GM18861 (cell line): ENCODE data around the gene POLR2E.
"Not testable (repeated sequence)": the region's sequence is repeated elsewhere in the genome, so short reads cannot be mapped to it uniquely, and the experiment has no call there.

Experiments
- ATAC-seq: cut with Tn5 transposase; IDR thresholded peaks from one replicate; pipeline ENCODE4 v1.9.1; 2021; ENCODE audit not compliant: unreplicated experiment

Gene POLR2E

DNA sequence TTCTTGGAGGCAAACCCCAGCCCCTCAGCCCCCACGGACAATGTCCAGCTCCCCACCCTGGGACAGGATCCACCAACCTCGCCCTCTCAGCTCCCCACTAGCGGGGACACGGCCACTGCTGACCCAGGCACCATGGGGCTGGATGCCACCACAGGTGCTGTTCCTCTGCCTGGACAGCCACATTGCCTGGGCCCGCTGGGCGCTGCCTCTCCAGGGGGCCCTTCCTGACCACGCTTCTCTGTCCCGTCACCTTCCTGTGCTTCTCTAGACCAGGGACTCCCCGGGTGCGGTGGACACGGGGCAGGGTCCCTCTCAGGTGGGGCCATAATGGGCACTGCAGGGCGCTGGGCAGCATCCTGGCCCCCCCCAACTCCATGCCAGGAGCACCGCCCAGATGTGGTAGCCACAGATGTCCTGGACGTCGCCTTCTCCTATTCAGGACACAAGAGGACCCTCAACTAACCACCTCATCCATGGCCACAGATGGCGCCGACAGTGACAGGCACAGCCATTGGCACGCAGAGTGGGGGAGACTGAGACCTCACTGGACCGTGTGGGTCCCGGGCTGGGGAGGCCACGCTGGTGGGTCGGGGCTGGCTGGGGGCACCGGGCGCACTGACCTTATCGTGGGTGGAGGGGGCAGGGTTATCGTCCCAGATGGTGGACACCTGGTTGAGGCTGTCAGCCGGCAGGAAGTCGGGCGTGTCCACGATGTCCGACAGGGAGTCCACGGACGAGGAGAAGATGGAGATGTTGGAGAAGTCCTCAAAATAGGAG, 32.0 kb upstream of the POLR2E start:
- no peak for ATAC-seq

DNA sequence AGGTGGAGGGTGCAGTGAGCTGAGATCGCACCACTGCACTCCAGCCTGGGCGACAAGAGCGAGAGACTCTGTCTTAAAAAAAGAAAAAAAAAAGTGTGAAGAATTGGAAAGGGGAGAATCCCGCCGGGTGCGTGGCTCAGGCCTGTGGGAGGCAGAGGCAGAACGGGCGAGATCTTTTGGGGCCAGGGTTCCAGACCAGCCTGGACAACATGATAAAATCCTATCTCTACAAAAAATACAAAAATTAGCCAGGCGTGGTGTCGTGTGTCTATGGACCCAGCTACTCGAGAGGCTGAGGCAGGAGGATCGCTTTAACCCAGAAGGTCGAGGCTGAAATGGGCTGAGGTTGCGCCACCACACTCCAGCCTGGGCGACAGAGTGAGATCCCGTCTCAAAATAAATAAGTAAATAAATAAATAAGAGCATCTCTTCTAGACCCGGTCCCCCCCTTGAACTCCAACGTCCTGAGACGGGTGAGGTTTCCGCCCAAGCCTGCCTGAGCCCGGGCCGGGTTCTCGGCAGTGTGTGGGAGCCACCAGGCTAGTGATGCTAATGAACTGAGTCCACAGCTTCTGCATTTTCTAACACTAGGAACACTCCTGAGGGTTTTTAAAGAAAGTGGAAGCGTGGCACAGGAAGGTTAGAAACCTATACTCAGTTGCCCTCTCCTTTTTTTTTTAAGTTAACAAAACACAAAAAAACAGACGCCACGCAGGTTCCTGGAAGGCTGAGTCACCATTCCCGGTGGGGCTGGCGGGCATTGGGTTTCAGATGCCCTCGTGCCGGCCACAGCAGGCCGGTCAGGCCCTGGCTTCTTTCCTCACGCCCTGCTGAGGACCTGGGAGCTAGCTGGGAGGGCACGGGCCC, 30.7 kb upstream of the POLR2E start:
- ATAC-seq: no peak

DNA sequence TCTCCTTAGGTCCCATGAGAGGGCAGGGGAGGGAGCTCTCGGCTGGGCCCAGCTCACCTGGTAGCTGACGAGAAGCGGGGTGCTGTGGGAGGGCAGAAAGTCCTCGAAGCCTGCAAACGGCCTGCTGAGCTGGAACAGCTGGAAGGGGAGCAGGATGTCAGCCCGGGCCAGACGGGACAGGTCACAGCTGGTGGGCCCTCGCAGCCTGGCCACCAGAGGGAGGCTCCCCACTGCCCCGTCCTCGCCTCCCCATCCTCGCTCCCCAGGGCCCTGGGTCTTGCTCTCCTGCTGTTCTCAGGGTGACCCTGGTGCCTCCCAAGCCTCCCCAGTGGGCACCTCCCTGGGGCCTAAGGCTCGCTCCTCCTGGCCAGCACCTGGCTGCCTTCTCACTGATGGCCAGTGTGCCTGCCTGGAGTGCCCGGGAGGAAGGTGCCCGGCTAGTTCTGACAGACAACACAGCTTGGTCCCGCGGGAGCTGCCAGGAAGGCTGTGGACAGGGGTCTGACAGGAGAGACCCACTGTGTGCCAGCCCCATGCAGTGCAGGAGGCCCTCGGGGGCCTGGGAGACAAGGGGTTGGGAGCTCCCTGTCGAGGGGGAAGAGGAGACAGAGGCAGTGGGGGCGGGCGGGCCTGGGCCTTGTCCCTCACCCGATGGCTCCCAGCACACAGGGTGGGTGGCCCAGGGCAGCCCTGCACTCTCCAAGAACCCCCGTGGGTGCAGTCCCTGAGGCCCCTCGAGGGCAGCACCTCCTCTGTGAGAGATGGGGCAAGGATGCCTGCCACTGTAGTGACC, 28.9 kb upstream of the POLR2E start:
- no peak for ATAC-seq

DNA sequence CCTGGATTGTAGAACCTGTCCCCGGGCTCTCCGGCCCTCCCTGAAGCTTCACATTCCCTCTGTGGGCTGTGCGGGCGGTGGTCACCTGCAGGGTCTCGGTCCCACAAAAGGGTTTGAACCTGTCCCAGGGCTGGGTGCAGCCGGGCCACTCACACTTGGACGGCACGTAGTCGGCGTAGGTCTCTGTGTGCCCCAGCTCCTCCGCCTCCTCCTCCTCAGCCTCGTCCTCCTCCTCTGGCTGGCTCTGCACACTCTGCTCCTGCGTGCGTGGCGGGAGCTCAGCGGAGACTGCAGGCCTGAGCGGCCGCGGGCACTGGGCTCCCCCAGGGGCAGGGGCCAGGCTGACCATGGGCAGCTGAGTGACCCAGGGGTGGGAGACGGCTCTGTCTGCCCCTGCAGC, 28.2 kb upstream of the POLR2E start:
- no peak for ATAC-seq

DNA sequence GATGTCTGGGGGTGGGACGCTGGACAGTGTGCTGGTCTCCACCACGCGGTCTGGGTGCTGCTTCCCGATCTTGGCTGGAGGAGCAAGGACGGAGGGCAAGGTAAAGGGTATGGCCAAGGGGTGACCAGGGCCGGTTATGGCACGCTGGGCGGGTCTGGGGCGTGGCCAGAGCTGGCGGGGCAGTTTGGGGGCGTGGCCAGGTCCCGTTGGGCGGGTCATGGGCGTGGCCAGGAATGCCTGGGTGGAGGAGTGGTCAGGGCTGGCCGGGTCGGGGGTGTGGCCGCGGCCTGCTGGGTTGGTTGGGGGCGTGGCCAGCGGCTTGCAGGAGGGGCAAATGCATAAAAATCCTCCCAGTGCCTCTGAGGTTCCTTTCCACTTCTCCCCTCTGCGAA, 27.8 kb upstream of the POLR2E start:
- no peak for ATAC-seq

DNA sequence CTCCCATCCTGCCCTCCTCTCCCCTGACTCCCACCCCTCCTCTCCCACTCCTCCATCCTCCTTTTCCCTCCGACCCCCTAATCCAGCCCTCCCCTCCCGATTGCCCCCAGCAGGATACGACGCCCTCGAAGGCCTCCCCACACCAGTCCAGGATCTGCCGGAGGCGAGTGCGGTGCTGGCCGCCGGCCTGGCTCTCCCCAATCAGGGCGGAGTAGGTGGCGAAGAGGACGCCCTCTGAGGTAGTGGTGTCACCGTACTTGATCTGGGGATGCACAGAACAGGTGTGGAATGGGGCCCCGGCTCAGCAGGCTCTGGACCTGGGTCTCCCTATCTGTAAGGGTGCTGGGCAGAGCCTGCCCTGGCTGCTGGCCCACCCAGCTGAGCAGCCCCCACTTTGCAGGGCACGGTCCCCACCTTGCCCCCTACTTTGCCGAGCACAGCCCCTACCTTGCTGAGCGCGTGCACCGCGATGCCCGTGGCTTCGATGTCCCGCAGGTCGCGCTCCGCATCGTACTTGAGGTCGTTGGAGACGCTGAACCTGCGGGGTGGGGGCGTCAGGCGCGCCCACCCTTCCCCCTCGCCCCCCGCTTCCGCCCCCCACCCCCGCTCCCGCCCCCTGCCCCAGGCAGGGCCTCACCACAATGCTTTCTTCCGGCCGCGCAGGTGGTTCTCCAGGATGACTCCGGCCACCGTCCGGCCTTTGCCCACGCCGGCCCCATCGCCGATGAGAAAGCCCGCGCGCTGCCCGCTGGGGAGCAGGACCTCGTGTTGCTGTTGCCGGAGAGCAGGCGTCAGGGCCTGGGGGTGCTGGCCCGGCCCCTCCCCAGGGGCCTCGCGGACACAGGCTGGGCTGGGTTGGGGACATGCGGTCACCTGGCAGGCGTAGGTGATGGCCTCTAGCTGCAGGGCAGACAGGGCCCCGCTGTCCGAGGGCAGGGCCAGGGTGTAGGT, 27.1 kb upstream of the POLR2E start:
- ATAC-seq: no peak

DNA sequence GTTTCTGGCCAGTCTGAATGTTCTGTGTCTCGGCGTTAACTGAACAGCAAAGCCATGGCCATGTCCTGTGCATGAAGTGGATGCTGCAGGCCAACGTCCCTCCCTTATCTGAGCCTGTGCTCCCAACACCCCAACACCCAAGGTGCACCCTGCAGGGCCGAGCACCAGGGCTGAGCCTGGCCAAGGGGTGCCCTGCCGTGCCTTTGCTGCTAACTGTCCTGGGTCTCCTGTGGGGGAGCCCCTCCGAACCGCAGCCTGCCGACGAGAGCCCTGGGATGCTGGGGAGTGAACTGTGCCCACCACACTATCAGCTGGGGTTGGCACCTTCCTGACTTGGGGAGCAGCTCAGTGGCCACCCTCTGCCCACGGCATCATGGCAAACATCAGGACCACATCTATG, 26.2 kb upstream of the POLR2E start:
- ATAC-seq: no peak

DNA sequence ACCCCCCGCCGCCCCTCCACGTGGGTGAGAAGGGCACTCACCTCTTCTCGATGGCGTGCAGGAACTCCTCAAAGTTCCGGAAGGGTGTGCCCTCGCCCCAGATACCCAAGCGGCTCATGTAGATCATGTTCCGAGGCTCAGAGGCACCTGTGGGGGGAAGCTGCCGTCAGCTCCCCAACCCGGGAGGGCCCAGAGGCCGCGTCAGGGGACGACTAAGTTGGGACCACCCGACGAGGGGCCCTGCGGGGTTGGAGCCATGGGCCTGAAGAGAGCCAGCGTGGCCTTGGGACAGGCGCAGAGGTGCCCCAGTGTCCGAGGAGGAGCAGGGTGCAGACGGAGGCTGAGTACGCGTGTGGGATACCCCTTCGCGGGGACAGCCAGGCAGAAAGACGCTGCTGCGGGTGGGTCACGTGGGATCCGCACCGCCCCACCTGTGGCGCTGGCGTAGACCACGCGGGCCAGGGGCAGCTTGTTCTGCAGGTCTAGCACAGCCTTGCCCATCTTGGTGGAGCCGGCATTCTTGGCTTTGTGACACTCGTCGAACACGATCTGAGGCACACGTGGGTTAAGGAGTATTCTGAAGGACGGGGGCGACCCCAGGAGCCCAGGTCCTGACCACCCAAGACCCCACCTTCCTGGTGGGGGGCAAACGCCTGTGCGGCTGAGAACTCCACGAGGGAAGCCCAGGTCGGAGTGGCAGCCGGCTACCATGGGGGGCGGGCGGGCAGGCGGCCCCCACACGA, 24.5 kb upstream of the POLR2E start:
- no peak for ATAC-seq

DNA sequence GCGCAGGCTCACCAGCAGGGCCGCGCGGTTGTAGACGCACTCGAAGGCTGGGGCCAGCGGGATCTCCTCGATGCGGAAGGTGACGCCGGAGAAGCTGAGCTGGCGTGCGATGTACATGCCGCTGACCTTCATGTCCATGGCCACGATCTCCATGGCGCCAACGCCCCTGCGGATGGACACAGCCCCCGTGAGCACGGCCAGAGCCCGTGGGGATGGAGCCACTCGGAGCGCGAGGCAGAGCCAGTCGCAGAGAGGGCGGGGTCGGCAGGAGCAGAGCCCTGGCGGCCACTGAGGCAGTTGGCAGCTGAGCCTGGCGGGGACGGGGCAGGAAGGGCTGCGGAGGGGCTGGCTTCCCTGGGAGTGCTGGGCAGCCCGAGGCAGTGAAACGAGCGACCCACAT, 23.8 kb upstream of the POLR2E start:
- ATAC-seq: no peak

DNA sequence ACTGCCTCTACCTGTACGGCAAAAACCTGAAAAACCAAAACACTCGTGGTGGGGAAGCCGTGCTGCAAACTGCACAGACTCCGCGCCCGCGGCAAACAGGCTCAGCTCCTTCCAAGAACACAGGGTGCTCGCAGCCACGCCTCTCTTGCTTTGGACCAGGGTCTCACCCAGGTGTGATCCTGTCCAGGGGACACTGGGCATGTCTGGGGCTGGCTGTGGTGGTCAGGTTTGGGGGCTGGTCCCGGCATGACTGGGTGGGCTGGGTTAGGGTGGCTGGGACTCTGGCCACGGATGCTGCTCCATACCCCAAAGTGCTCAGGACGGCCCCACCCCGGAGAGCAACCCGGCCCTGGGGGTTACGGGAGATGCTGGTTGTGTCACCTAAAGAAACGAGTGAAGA, 22.5 kb upstream of the POLR2E start:
- no peak for ATAC-seq

DNA sequence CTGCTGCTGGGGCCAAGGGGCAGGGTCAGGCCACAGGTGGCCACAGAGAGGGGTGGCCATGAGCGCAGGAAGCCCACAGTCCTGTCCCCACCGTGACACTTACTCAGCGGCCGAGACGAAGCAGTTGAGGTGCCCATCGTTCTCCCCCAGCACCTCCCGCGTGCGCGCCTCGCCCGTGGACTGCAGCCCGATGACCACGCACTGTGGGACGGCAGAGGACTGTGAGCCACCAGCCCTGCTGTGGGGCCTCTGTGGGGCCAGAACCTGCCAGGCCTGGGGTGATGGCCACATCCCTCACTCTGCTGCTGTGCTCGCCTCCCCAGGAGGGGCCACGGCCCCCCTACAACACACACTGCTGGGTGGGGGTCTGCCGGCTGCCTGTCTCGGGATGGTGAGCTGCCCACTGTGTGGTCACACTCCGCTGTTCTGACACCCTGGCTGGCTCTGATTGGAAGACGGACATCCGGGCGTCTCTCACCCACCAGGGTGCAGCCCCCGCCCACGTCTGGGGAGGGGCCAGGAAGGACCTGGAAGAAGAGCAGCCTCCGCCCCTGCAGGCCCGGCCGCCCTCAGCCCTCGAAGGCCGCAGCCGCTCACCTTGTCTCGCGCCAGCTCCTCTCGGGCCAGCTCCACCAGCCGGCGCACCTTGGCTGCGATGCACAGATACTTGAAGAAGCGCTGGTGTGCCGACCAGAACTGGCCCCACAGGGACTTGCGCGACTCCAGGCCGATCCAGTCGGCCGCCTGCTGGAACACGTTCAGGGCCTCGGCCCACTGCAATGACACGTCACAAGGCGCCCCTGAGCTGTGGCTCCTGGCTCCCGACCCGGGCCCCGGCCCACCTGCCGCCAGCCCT, 21.8 kb upstream of the POLR2E start:
- ATAC-seq: no peak

DNA sequence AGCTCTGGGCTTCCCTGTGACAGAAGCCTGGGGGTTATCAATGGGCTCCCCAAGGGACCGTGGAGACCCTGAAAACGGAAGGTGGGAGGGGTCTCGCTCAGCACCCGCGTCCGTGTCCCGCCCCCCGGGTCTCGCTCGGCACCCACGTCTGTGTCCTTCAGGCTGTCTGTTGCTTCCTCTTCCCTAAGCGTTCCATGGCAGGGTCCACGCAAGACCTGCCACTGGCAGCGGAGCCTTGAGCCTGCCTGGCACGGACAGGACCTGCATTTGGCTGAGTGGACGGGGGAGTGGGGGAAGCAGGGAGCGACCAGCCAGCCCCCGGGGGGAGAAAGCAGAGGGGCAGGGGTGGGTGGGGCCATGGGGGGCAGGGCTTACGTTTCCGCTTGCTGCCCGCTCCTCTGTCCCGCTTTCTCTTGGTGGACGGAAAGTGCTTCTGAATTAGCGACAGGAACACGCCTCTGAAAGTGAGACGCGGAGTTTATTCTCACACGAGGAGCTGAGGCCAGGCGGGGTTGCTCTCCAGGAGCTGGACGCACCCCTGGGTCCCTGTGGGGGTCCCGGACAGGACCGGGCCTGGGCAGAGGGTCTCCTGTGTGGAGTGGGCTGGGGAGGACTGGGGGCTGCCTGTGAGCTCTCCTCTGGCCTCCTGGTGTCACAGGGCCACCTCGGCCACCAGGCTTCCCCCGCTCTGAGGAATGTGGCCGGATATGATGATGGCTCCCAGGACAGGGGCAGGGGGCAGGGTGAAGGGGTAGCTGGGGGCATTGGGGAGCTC, 20.7 kb upstream of the POLR2E start:
- no peak for ATAC-seq

DNA sequence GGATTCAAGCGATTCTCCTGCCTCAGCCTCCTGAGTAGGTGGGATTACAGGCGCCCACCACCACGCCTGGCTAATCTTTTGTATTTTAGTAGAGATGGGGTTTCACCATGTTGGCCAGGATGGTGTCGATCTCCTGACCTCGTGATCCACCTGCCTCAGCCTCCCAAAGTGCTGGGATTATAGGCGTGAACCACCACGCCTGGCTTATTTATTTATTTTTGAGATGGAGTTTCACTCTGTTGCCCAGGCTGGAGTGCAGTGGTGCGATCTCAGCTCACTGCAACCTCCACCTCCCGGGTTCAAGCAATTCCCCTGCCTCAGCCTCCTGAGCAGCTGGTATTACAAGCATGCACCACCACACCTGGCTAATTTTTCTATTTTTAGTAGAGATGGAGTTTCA, 19.6 kb upstream of the POLR2E start:
- ATAC-seq: not testable (repeated sequence)

DNA sequence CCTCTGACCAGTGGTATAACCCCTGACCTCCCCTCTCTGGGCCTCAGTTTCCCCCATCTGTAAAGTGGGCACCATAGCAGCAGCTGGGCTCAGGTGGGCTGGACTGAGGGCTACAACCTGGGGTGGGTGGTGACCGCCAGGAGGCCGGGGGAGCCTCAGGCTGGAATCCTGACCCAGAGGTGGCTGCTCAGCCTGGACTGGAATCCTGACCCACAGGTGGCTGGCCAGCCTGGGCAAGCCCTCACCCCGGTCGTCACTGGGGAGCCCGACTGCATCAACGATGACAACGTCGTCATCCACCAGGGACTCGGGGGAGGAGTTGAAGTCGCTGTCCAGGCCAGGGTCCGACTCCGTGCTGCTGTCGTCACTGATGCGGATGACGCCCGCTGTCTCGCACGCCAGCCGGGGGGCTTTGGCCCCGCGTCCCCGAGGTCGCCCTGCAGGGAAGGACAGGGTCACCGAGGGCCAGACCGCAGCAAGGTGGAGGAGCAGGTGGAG, 18.9 kb upstream of the POLR2E start:
- ATAC-seq: no peak

DNA sequence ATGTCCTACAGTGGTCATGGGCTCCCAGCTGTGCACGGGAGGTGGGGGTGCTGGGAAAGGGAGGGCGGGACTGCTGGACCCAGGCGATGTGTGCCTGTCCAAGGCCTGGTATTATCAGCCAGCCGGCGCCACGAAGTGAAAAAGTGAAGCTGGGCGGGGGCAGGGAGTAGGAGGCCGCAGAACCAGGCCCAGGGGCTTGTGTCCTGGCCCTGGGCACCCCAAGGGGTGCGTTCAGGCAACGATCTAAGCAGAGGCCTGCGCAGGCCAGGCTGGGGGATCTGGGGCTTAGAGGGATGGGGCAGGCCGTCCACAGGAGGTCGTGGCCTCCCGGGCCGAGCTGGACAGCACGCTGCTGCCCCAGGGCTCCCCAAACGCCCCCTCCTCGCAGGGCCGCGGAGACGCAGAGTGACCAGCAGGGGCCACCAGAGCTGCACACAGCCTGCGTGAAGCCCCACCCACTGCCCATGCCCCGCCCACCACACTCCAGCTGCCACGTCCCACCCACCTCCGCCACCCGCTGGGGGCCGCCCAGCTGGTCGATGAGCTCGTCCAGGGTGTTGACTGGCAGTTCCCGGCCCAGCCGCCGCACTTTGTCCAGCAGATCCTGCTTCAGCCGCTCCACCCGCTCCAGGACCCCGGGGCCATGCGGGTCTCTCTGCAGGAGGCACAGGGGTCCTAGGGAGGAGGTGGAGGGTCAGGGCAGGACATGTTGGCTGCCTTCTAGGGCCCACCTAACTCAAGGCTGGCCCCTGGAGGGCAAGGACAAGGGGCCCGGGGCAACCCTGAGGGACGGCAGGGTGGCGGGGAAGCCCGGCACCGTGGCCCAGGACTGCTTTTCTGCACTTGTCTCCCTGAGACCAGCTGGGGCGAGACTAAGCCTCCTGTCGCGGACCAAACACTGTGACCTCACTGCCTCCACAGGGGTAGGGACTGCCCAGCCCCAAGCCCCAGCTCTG, 18.1 kb upstream of the POLR2E start:
- ATAC-seq: no peak

DNA sequence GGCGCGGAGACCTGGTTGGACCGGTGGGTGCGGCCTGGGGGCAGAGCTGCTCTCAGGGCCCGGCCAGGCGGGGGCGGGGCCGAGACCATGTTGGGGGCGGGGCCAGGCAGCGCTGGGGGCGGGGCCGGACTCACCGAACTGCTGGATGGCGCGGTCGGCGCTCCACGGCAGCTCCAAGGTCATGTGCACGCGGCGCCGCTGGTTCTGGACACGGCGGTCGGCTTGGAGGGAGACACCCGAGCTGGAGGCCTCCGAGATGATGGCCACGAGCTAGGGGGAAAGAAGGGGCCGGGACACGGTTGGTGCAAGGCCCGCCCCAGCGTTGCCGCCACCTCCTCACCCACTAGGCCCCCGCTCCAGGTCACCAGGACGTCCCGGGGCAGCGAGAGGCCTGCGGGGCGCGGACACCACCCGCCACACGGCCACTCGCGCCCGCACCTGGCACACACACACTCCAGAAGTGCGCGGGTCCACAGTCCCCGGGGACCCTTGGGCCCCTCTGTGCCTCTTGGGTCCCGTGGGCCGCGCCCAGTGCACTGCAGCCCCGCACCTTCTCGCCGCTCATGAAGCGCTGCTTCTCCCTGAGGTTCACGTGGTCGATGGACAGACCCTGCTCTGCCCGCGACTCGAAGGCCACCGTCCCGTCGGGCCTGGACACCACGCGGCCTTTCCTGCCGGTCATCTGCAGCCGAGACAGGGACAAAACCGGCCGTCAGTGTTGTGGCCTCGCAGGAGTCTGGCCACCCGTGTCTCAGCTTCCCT, 17.3 kb upstream of the POLR2E start:
- ATAC-seq: no peak
